ENCODE results near the gene MED26. TPM values are rescaled to one million over a fixed set of nuclear protein-coding genes. Genes with fewer than 3 reads are reported as not detected.

Gene MED26
- total and polyA plus RNA-seq, 2 of the 8 experiments (the other 6 are each of a cell fraction or from before 2014, with no cell fraction given) = 5.3 to 10.7 TPM

DNA sequence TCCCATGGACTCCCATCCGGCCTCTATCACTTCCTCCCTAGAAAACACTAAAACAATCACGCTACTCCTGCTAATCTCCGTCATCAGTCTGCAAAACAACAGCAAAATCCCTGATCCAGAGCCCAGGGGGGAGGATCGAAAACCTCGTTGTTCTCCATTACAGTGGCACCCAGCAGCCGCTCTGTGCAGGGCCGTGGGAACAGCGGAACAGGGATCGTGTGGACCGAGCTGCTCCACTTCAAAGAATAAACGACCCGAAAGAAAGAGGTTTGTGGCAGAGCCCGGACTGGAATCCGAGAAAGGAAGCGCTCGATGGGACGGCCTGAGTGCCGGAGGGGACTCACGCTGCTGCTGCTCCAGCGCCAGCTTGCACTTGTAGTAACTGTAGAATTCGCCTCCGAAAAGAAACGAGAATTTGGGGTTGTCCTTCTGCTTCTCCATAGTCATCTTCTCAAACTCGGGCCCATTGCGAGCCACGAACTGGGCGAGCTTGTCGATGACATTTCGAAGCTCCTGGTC lies 86.4 kb downstream of the MED26 start:
- no peak overlapping the region for H2AFZ ChIP-seq (ENCODE audit: low read length)
- H3K36me3 ChIP-seq (ENCODE audit: control insufficient read depth in 2 of 4, insufficient read depth in 4 of 4, low read length in 3 of 4) = peaks cover 0 to 21% (median 7%) of the 10 kb centered on the region in 4 experiments; a peak in 5 of 8 replicates
- H3K9me3 ChIP-seq (ENCODE audit: insufficient read depth in 2 of 2, low read depth in 1 of 2, low read length in 1 of 2) = no peaks in the 10 kb centered on the region
- H3K14ac ChIP-seq (ENCODE audit: insufficient read length) = no peak overlapping the region
- H3K79me1 ChIP-seq (ENCODE audit: low read depth, low read length) = peaks cover 9% of the 10 kb centered on the region; the same call in 1 of the 2 replicates
- H2AK5ac ChIP-seq (ENCODE audit: low read depth, low read length) = 0 out of 2 replicates have a peak overlapping the region, but pooled peaks have one; percentile 69
- H3K4me2 ChIP-seq (ENCODE audit: insufficient read depth in 1 of 2, low read depth in 2 of 2, low read length in 2 of 2) = peak overlapping the region; percentile 91 to 95
- peak overlapping the region; percentile 71 for H4K8ac ChIP-seq (ENCODE audit: extremely low read depth, insufficient read depth, low read length)
- 10% methylated on average over 24 of the region's 29 CpGs; no CpG with 5 or more reads in 1 of the 2 experiments for WGBS, 2 experiments (ENCODE audit: extremely low coverage in 1 of 2, insufficient coverage in 1 of 2, insufficient read length in 1 of 2, insufficient replicate concordance in 2 of 2, low coverage in 1 of 2, low lambda C conversion rate in 2 of 2, missing lambda C conversion rate in 1 of 2)
- peaks cover 0 to 5% (median 3%) of the 10 kb centered on the region in 4 experiments; a peak in 4 of 7 replicates for H3K4me1 ChIP-seq (replicated peaks in 1 of 4; ENCODE audit: control insufficient read depth in 3 of 4, insufficient read depth in 4 of 4, low read length in 3 of 4)
- CTCF ChIA-PET (ENCODE audit: partially characterized antibody) = interaction anchor here (1.0 to 1.6 kb wide), 3 partner anchors 15 to 25 kb away, joined by 3 to 4 read pairs (median 3); no protein-coding TSS in a partner anchor
- H2BK120ac ChIP-seq (replicated peaks; ENCODE audit: low read depth, low read length) = no peak overlapping the region
- H2BK15ac ChIP-seq (ENCODE audit: low read length) = no peak overlapping the region
- H3K4me3 ChIP-seq (ENCODE audit: extremely low read depth in 1 of 4, insufficient read depth in 2 of 4, low read depth in 3 of 4, low read length in 4 of 4) = peak overlapping the region; percentile 86 to 99 (median 99)
- FAIRE-seq (no peak), DNase-seq (ENCODE audit: low read depth in 1 of 2, low spot score in 2 of 2) (no peak)
- peak overlapping the region; percentile 51 for H4K5ac ChIP-seq (ENCODE audit: insufficient read length, low read depth, low read length)
- H2BK5ac ChIP-seq (ENCODE audit: low read depth, low read length) = no peak overlapping the region; the same call in 1 of the 2 replicates
- peak overlapping the region; percentile 32 for H3K4ac ChIP-seq (replicated peaks; ENCODE audit: insufficient read length, low read depth, low read length)
- no peaks in the 10 kb centered on the region for H3K27me3 ChIP-seq (replicated peaks in 1 of 4; ENCODE audit: control insufficient read depth in 3 of 4, extremely low read depth in 1 of 4, insufficient read depth in 3 of 4, low read length in 3 of 4)
- H3K79me2 ChIP-seq (ENCODE audit: control insufficient read depth in 1 of 2, insufficient read depth in 2 of 2, low read length in 2 of 2) = peaks cover 35 to 65% of the 10 kb centered on the region in 2 experiments
- H2BK20ac ChIP-seq (ENCODE audit: low read length) = no peak overlapping the region
- H3K9ac ChIP-seq (replicated peaks in 1 of 4; ENCODE audit: extremely low read depth in 1 of 4, low read depth in 3 of 4, low read length in 3 of 4) = peak overlapping the region; percentile 85 to 91 (median 91)
- H3K23me2 ChIP-seq (ENCODE audit: low read depth, low read length) = peaks cover 6% of the 10 kb centered on the region; the same call in 1 of the 2 replicates
- H3K56ac ChIP-seq (replicated peaks; ENCODE audit: insufficient read length, low read depth, low read length) = peak overlapping the region; percentile 86
- no peak overlapping the region for H3K23ac ChIP-seq (ENCODE audit: insufficient read length)
- H2BK12ac ChIP-seq (ENCODE audit: low read depth, low read length) = no peak overlapping the region
- H4K91ac ChIP-seq (replicated peaks; ENCODE audit: insufficient read length, low read length) = peak overlapping the region; percentile 55
- peak overlapping the region; percentile 43; the same call in 1 of the 2 replicates for H3K27ac ChIP-seq (ENCODE audit: low read depth, low read length)
- POLR2A ChIA-PET (ENCODE audit: partially characterized antibody) = interaction anchor here (0.8 to 1.6 kb wide), 6 partner anchors 8 to 51 kb away, joined by 3 to 7 read pairs (median 4); no protein-coding TSS in a partner anchor
- H4K20me1 ChIP-seq (replicated peaks in 1 of 2; ENCODE audit: control insufficient read depth in 1 of 2, insufficient read depth in 2 of 2, low read length in 2 of 2) = peaks cover 16 to 26% of the 10 kb centered on the region in 2 experiments
- H3K18ac ChIP-seq (ENCODE audit: extremely low read depth, low read length) = peak overlapping the region; percentile 4; the same call in 1 of the 2 replicates
- TF ChIP-seq RAD21 (IDR thresholded peaks at IDR 0.05 in 1 of 2, conservative IDR thresholded peaks at IDR 0.05 in 1 of 2; ENCODE audit: low read depth in 2 of 2, low read length in 2 of 2) (no peak), CHD2 (IDR thresholded peaks at IDR 0.05; ENCODE audit: low read length) (no peak), SIN3A (conservative IDR thresholded peaks at IDR 0.05 in 1 of 2, IDR thresholded peaks at IDR 0.05 in 1 of 2; ENCODE audit: low read depth in 1 of 2, low read length in 2 of 2) (peak; percentile 17 to 63; a peak in 2 of 4 replicates), NRF1 (IDR thresholded peaks at IDR 0.05; ENCODE audit: low read depth, low read length) (no peak), FOSL1 (IDR thresholded peaks at IDR 0.05; ENCODE audit: insufficient read depth, low read depth, low read length) (no peak), SUZ12 (IDR thresholded peaks at IDR 0.05; ENCODE audit: low read length) (no peak), PHF8 (conservative IDR thresholded peaks at IDR 0.05; ENCODE audit: low read depth, low read length) (no peak), SP4 (IDR thresholded peaks at IDR 0.05; ENCODE audit: low read length) (no peak), EZH2 (IDR thresholded peaks at IDR 0.05; ENCODE audit: low read depth, low read length, severe bottlenecking) (no peak), RXRA (IDR thresholded peaks at IDR 0.05; ENCODE audit: insufficient read depth, low read depth, low read length) (no peak), HDAC2 (IDR thresholded peaks at IDR 0.05; ENCODE audit: borderline replicate concordance in 1 of 2, low read depth in 2 of 2, low read length in 2 of 2) (0 out of 4 replicates have a peak, but pooled peaks of 1 of the 2 experiments have one; percentile 51)

Measured in H1 (cell line).